ENCODE measurements around the gene TENM4.

DNA sequence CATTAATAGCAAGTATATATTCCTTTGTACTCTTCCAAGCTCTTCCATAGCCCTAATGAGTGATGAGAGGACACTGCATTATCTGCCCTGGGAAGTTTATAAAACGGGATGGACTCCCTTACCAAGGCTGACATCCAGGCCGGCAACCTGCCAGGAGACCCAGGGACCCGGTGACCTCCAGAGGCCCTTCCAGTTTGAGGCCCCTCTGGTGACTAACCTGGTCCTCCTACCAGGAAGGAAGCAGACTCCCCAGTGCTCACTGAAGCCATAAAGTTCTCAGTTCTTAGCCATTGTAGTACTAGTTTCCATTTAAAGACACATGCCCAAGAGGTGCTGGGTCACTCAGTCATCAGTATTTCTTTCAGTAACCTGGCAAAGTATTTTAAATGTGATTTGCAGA lies 345.4 kb downstream of the TENM4 start:
- no peak for TF ChIP-seq ZFP3 (CRISPR knock-in tag; IDR thresholded peaks at IDR 0.05)
- TF ChIP-seq ESRRG (CRISPR knock-in tag; IDR thresholded peaks at IDR 0.05) = no peak
- TF ChIP-seq, protein P1, sequence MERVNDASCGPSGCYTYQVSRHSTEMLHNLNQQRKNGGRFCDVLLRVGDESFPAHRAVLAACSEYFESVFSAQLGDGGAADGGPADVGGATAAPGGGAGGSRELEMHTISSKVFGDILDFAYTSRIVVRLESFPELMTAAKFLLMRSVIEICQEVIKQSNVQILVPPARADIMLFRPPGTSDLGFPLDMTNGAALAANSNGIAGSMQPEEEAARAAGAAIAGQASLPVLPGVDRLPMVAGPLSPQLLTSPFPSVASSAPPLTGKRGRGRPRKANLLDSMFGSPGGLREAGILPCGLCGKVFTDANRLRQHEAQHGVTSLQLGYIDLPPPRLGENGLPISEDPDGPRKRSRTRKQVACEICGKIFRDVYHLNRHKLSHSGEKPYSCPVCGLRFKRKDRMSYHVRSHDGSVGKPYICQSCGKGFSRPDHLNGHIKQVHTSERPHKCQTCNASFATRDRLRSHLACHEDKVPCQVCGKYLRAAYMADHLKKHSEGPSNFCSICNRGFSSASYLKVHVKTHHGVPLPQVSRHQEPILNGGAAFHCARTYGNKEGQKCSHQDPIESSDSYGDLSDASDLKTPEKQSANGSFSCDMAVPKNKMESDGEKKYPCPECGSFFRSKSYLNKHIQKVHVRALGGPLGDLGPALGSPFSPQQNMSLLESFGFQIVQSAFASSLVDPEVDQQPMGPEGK (CRISPR knock-in tag; IDR thresholded peaks at IDR 0.05; ENCODE audit: borderline replicate concordance) = no peak
- no peak for TF ChIP-seq ZFP30 (CRISPR knock-in tag; IDR thresholded peaks at IDR 0.05)
- no peak for TF ChIP-seq ISL1 (CRISPR knock-in tag; IDR thresholded peaks at IDR 0.05)
- no peak for TF ChIP-seq ARNTL (CRISPR knock-in tag; IDR thresholded peaks at IDR 0.05; ENCODE audit: borderline replicate concordance, low read depth)
- TF ChIP-seq, protein P2, sequence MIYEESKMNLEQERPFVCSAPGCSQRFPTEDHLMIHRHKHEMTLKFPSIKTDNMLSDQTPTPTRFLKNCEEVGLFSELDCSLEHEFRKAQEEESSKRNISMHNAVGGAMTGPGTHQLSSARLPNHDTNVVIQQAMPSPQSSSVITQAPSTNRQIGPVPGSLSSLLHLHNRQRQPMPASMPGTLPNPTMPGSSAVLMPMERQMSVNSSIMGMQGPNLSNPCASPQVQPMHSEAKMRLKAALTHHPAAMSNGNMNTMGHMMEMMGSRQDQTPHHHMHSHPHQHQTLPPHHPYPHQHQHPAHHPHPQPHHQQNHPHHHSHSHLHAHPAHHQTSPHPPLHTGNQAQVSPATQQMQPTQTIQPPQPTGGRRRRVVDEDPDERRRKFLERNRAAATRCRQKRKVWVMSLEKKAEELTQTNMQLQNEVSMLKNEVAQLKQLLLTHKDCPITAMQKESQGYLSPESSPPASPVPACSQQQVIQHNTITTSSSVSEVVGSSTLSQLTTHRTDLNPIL (CRISPR knock-in tag; IDR thresholded peaks at IDR 0.05; ENCODE audit: low read depth) = no peak
- TF ChIP-seq RARB (CRISPR knock-in tag; IDR thresholded peaks at IDR 0.05) = no peak
- no peak for TF ChIP-seq CSDC2 (CRISPR knock-in tag; IDR thresholded peaks at IDR 0.05)
- no peak for TF ChIP-seq ZNF8 (CRISPR knock-in tag; IDR thresholded peaks at IDR 0.05)
